Uterus (tissue), 4 donors: Measurements from ENCODE around the gene SMCO1. TPM values are rescaled to one million over a fixed set of nuclear protein-coding genes. Genes with fewer than 3 reads are reported as not detected.
"Not testable (repeated sequence)": the region's sequence is repeated elsewhere in the genome, so short reads cannot be mapped to it uniquely, and the experiment has no call there.

ENCODE experiments used
- DNase-seq, 2 donors: peaks; one replicate each; pipeline ENCODE4 v3.0.0-alpha.2; 2019 to 2020
- H3K27ac ChIP-seq, 2 donors: fragments of 200-600 bp; sonication (generic); 1 replicate in 1 of 2; 2 replicates in 1 of 2; pipeline ENCODE4 v1.5.1; 2016 to 2018
- H3K27me3 ChIP-seq, 2 donors: fragments of 200-600 bp; sonication (generic); one replicate each; pipeline ENCODE4 v1.5.1; 2018 to 2019; ENCODE audit warnings: control low read depth in 1 of 2
- H3K36me3 ChIP-seq, 2 donors: fragments of 200-600 bp; sonication (generic); one replicate each; pipeline ENCODE4 v1.5.1; 2019; ENCODE audit warnings: control low read depth in 1 of 2
- H3K4me1 ChIP-seq, 2 donors: fragments of 200-600 bp; sonication (generic); one replicate each; pipeline ENCODE4 v1.5.1; 2018 to 2019; ENCODE audit warnings: control low read depth in 1 of 2
- H3K4me3 ChIP-seq, 2 donors: fragments of 200-600 bp; sonication (generic); 1 replicate in 1 of 2; 2 replicates in 1 of 2; pipeline ENCODE4 v1.5.1; 2018 to 2019; ENCODE audit warnings: mild to moderate bottlenecking in 1 of 2
- H3K9me3 ChIP-seq, 2 donors: fragments of 200-600 bp; sonication (generic); one replicate each; pipeline ENCODE4 v1.5.1; 2019; ENCODE audit warnings: control low read depth in 1 of 2
- CTCF ChIP-seq, 4 experiments: fragments of 200-600 bp in 2 of 4; fragments of 450-650 bp in 2 of 4; sonication (generic) in 2 of 4; IDR thresholded peaks; one replicate each; pipeline ENCODE4 v1.5.1; 2016 to 2019; ENCODE audit warnings: antibody characterized with exemption in 4 of 4, mild to moderate bottlenecking in 2 of 4, moderate library complexity in 1 of 4
- POLR2A ChIP-seq, 2 donors: fragments of 450-650 bp; IDR thresholded peaks; one replicate each; pipeline ENCODE4 v1.6.1; 2016; ENCODE audit warnings: antibody characterized with exemption in 2 of 2, mild to moderate bottlenecking in 1 of 2, moderate library complexity in 1 of 2
- intact Hi-C: fragments of 100-400 bp; cut with DNase I; formaldehyde crosslinking; loops from one replicate; pipeline ENCODE4 v1.15.1; 2023; ENCODE audit warnings: low total_unique reads
- total RNA-seq, 4 donors: library from RNA; depleted of rRNA in 3 of 4; stranded (reverse); fragments of >200 nt in 3 of 4; gene quantifications; one replicate each; pipeline versions ENCODE4 v1.1.0 to v1.2.4, GENCODE V29; 2014 to 2023
- donor health status: DM: yes; HTN: yes; CAD: no.

The SMCO1 gene
- total RNA-seq, 4 donors from 2014 or later, result not detected

- no peak overlapping the region for H3K4me3 ChIP-seq
- no peak for DNase-seq
- intact Hi-C loops, result no loop called here
- no peak overlapping the region for H3K27ac ChIP-seq
- no peak for TF ChIP-seq CTCF (IDR thresholded peaks at IDR 0.05)
- TF ChIP-seq POLR2A (IDR thresholded peaks at IDR 0.05), result no peak
- H3K4me1 ChIP-seq, result no peaks in the 10 kb centered on the region
- no peaks in the 10 kb centered on the region for H3K36me3 ChIP-seq
- H3K27me3 ChIP-seq, result no peaks in the 10 kb centered on the region
- no peaks in the 10 kb centered on the region for H3K9me3 ChIP-seq
These were observed 25.4 kb downstream of the SMCO1 start for GRCh38 chr3:196489747-196490146.

GRCh38 chr3:196486263-196486662, 28.9 kb downstream of the SMCO1 start:
- intact Hi-C loops, result no loop called here
- Histone ChIP-seq H3K4me1 (no peaks in the 10 kb centered on the region), H3K27ac (no peak overlapping the region), H3K9me3 (no peaks in the 10 kb centered on the region), H3K4me3 (no peak overlapping the region), H3K27me3 (no peaks in the 10 kb centered on the region), H3K36me3 (no peaks in the 10 kb centered on the region)
- DNase-seq, result no peak
- no peak for TF ChIP-seq POLR2A (IDR thresholded peaks at IDR 0.05)
- TF ChIP-seq CTCF (IDR thresholded peaks at IDR 0.05), result no peak

GRCh38 chr3:196477678-196478077, 37.5 kb downstream of the SMCO1 start:
- DNase-seq, result no peak
- no peak for TF ChIP-seq POLR2A (IDR thresholded peaks at IDR 0.05)
- TF ChIP-seq CTCF (IDR thresholded peaks at IDR 0.05), result no peak
- no peak overlapping the region for H3K4me3 ChIP-seq
- H3K36me3 ChIP-seq, result no peaks in the 10 kb centered on the region
- H3K27me3 ChIP-seq, result no peaks in the 10 kb centered on the region
- no peak overlapping the region for H3K27ac ChIP-seq
- intact Hi-C loops, result no loop called here
- H3K9me3 ChIP-seq, result no peaks in the 10 kb centered on the region
- no peaks in the 10 kb centered on the region for H3K4me1 ChIP-seq

- no peaks in the 10 kb centered on the region for H3K9me3 ChIP-seq
- no peaks in the 10 kb centered on the region for H3K4me1 ChIP-seq
- H3K27me3 ChIP-seq, result no peaks in the 10 kb centered on the region
- no peak overlapping the region for H3K4me3 ChIP-seq
- TF ChIP-seq POLR2A (IDR thresholded peaks at IDR 0.05) (no peak), CTCF (IDR thresholded peaks at IDR 0.05) (no peak)
- no peak for DNase-seq
- no peak overlapping the region for H3K27ac ChIP-seq
- intact Hi-C loops, result no loop called here
- H3K36me3 ChIP-seq, result no peaks in the 10 kb centered on the region
These were observed 42.9 kb downstream of the SMCO1 start for GRCh38 chr3:196472286-196472685.

GRCh38 chr3:196471551-196471950, 43.6 kb downstream of the SMCO1 start:
- no peaks in the 10 kb centered on the region for H3K27me3 ChIP-seq
- intact Hi-C loops, result no loop called here
- H3K4me3 ChIP-seq, result no peak overlapping the region
- H3K27ac ChIP-seq, result no peak overlapping the region
- no peaks in the 10 kb centered on the region for H3K9me3 ChIP-seq
- no peak for DNase-seq
- no peaks in the 10 kb centered on the region for H3K4me1 ChIP-seq
- no peak for TF ChIP-seq CTCF (IDR thresholded peaks at IDR 0.05)
- no peak for TF ChIP-seq POLR2A (IDR thresholded peaks at IDR 0.05)
- no peaks in the 10 kb centered on the region for H3K36me3 ChIP-seq

GRCh38 chr3:196470182-196470581, 45.0 kb downstream of the SMCO1 start:
- intact Hi-C loops, DNase-seq, H3K9me3 ChIP-seq, H3K36me3 ChIP-seq, H3K27me3 ChIP-seq, H3K27ac ChIP-seq, H3K4me3 ChIP-seq, H3K4me1 ChIP-seq: not testable (repeated sequence)
